LNCaP clone FGC (cell line): ENCODE measurements around the gene RELB.

ENCODE experiments used
- DNase-seq: peaks from one replicate; pipeline ENCODE4 v3.0.0-alpha.2; 2011; ENCODE audit warnings: low read depth
- H3K4me3 ChIP-seq: 2 replicates; pipeline ENCODE4 v1.5.1; 2011; ENCODE audit warnings: mild to moderate bottlenecking, low read depth, low read length, control low read depth
- CTCF ChIP-seq: IDR thresholded peaks from 2 replicates; pipeline ENCODE4 v1.5.1; 2012; ENCODE audit warnings: mild to moderate bottlenecking; ENCODE audit not compliant: control insufficient read depth, insufficient read depth; ENCODE audit errors: extremely low read depth

The RELB gene

GRCh38 chr19:45058622-45059159 lies 57.4 kb downstream of the RELB start:
- no peak for DNase-seq
- H3K4me3 ChIP-seq, result no peak overlapping the region
- TF ChIP-seq CTCF, result no peak

- H3K4me3 ChIP-seq, result no peak overlapping the region
- no peak for DNase-seq
- peak; percentile 61 for TF ChIP-seq CTCF
Measured at GRCh38 chr19:45059258-45059965, 58.1 kb downstream of the RELB start.

GRCh38 chr19:45061965-45062364 lies 60.7 kb downstream of the RELB start:
- H3K4me3 ChIP-seq, result no peak overlapping the region
- no peak for DNase-seq
- TF ChIP-seq CTCF, result no peak

GRCh38 chr19:45063851-45064801 lies 62.9 kb downstream of the RELB start:
- TF ChIP-seq CTCF, result no peak
- DNase-seq, result no peak

GRCh38 chr19:45066921-45067661 lies 65.8 kb downstream of the RELB start:
- TF ChIP-seq CTCF, result no peak
- DNase-seq, result no peak
- H3K4me3 ChIP-seq, result no peak overlapping the region

More at GRCh38 chr19:45063851-45064801, 62.9 kb downstream of the RELB start:
- no peak overlapping the region for H3K4me3 ChIP-seq

- no peak for TF ChIP-seq CTCF
- no peak overlapping the region for H3K4me3 ChIP-seq
- no peak for DNase-seq
Measured at GRCh38 chr19:45068041-45068440, 66.8 kb downstream of the RELB start.
